Liver (tissue), 9 donors: ENCODE data around the gene TTYH3. TPM values are rescaled to one million over a fixed set of nuclear protein-coding genes. Genes with fewer than 3 reads are reported as not detected.

ENCODE experiments used
- DNase-seq: peaks from one replicate; pipeline ENCODE4 v3.0.0-alpha.2; 2017; ENCODE audit warnings: low spot score
- H3K27ac ChIP-seq, 2 donors: one replicate each; pipeline ENCODE4 v1.7.0; 2013; ENCODE audit warnings: inconsistent platforms in 2 of 2, low read length in 2 of 2, control low read depth in 1 of 2, low read depth in 1 of 2, mild to moderate bottlenecking in 1 of 2
- H3K27me3 ChIP-seq, 4 donors: one replicate each; pipeline versions ENCODE4 v1.6.1 to v1.7.0; 2013; ENCODE audit warnings: low read length in 3 of 4, inconsistent platforms in 1 of 4, mild to moderate bottlenecking in 1 of 4, moderate library complexity in 1 of 4; ENCODE audit not compliant: control insufficient read depth in 4 of 4, insufficient read depth in 4 of 4
- H3K36me3 ChIP-seq, 4 donors: one replicate each; pipeline versions ENCODE4 v1.6.1 to v1.7.0; 2013; ENCODE audit warnings: low read length in 3 of 4, mild to moderate bottlenecking in 3 of 4, low read depth in 1 of 4, moderate library complexity in 1 of 4; ENCODE audit not compliant: control insufficient read depth in 4 of 4, insufficient read depth in 3 of 4
- H3K4me1 ChIP-seq, 4 donors: one replicate each; pipeline versions ENCODE4 v1.6.1 to v1.7.0; 2013; ENCODE audit warnings: low read length in 3 of 4, mild to moderate bottlenecking in 3 of 4, moderate library complexity in 1 of 4; ENCODE audit not compliant: control insufficient read depth in 4 of 4, insufficient read depth in 4 of 4
- H3K4me3 ChIP-seq, 3 donors: one replicate each; pipeline versions ENCODE4 v1.6.1 to v1.7.0; 2013; ENCODE audit warnings: low read length in 3 of 3, control low read depth in 1 of 3, low read depth in 1 of 3, mild to moderate bottlenecking in 1 of 3
- H3K9ac ChIP-seq, 2 donors: one replicate each; pipeline ENCODE4 v1.7.0; 2013; ENCODE audit warnings: low read length in 2 of 2, mild to moderate bottlenecking in 2 of 2, moderate library complexity in 2 of 2, control low read depth in 1 of 2, low read depth in 1 of 2
- H3K9me3 ChIP-seq, 4 donors: one replicate each; pipeline versions ENCODE4 v1.6.1 to v1.7.0; 2013; ENCODE audit warnings: low read length in 3 of 4; ENCODE audit not compliant: control insufficient read depth in 4 of 4
- ATF3 ChIP-seq: IDR thresholded peaks from 2 replicates; pipeline ENCODE4 v1.6.1; 2016; ENCODE audit warnings: antibody characterized with exemption
- EGR1 ChIP-seq, 2 donors: IDR thresholded peaks; 2 replicates each; pipeline ENCODE4 v1.6.1; 2016 to 2018; ENCODE audit warnings: antibody characterized with exemption in 2 of 2, low read depth in 2 of 2
- FOXA1 ChIP-seq: IDR thresholded peaks from 2 replicates; pipeline ENCODE4 v1.6.1; 2016; ENCODE audit warnings: antibody characterized with exemption
- FOXA2 ChIP-seq: IDR thresholded peaks from 2 replicates; pipeline ENCODE4 v1.6.1; 2016; ENCODE audit warnings: antibody characterized with exemption
- GABPA ChIP-seq, 2 donors: IDR thresholded peaks in 1 of 2; conservative IDR thresholded peaks in 1 of 2; 2 replicates each; pipeline ENCODE4 v1.6.1; 2016; ENCODE audit warnings: antibody characterized with exemption in 2 of 2, mild to moderate bottlenecking in 1 of 2, moderate library complexity in 1 of 2
- HNF4A ChIP-seq, 2 donors: conservative IDR thresholded peaks; 2 replicates each; pipeline ENCODE4 v1.6.1; 2016; ENCODE audit warnings: antibody characterized with exemption in 2 of 2, mild to moderate bottlenecking in 2 of 2
- HNF4G ChIP-seq: IDR thresholded peaks from 2 replicates; pipeline ENCODE4 v1.6.1; 2016; ENCODE audit warnings: antibody characterized with exemption
- JUND ChIP-seq, 2 donors: IDR thresholded peaks; 2 replicates each; pipeline ENCODE4 v1.6.1; 2016; ENCODE audit warnings: antibody characterized with exemption in 2 of 2
- MAX ChIP-seq: IDR thresholded peaks from 2 replicates; pipeline ENCODE4 v1.6.1; 2016; ENCODE audit warnings: antibody characterized with exemption
- NR2F2 ChIP-seq: IDR thresholded peaks from 2 replicates; pipeline ENCODE4 v1.6.1; 2016; ENCODE audit warnings: antibody characterized with exemption
- RAD21 ChIP-seq, 2 donors: IDR thresholded peaks; 2 replicates each; pipeline ENCODE4 v1.6.1; 2016; ENCODE audit warnings: antibody characterized with exemption in 2 of 2, mild to moderate bottlenecking in 2 of 2
- RXRA ChIP-seq, 2 donors: IDR thresholded peaks; 2 replicates each; pipeline ENCODE4 v1.6.1; 2017 to 2018; ENCODE audit warnings: antibody characterized with exemption in 2 of 2, mild to moderate bottlenecking in 1 of 2
- SP1 ChIP-seq: IDR thresholded peaks from 2 replicates; pipeline ENCODE4 v1.6.1; 2018; ENCODE audit warnings: antibody characterized with exemption, mild to moderate bottlenecking
- TAF1 ChIP-seq: conservative IDR thresholded peaks from 2 replicates; pipeline ENCODE4 v1.6.1; 2016; ENCODE audit warnings: antibody characterized with exemption, mild to moderate bottlenecking
- YY1 ChIP-seq: IDR thresholded peaks from 2 replicates; pipeline ENCODE4 v1.6.1; 2016; ENCODE audit warnings: antibody characterized with exemption, mild to moderate bottlenecking
- ZBTB33 ChIP-seq: IDR thresholded peaks from 2 replicates; pipeline ENCODE4 v1.6.1; 2016; ENCODE audit warnings: antibody characterized with exemption
- WGBS: extraction: QIAGEN DNeasy Blood & Tissue Kit; methylation state at CpG from one replicate; pipeline ENCODE4 v1.1.7; 2013; 5-methylcytosine and 5-hydroxymethylcytosine counted together
- polyA plus RNA-seq, 2 donors: library from polyadenylated mRNA; stranded (reverse) in 1 of 2; unstranded in 1 of 2; fragments of 200-250 nt in 1 of 2; fragments of >200 nt in 1 of 2; fragmentation: Nextera tagmentation in 1 of 2; extraction: Ambion mirVana in 1 of 2; gene quantifications; one replicate each; pipeline versions ENCODE4 v1.2.1 to v1.2.3, GENCODE V29; 2013 to 2015
- total RNA-seq, 2 donors: library from RNA; depleted of rRNA; stranded (reverse); fragments of >200 nt; gene quantifications; one replicate each; pipeline ENCODE4 v1.2.3, GENCODE V29; 2014
- TF ChIP-seq, protein P1 (sequence below): fragments of 150-350 bp; IDR thresholded peaks from 2 replicates; pipeline ENCODE4 v1.5.1; 2017; ENCODE audit warnings: improper control_type of control experiment, low read depth, low read length; ENCODE audit not compliant: missing input control
- TF ChIP-seq, protein P2 (sequence below): IDR thresholded peaks from 2 replicates; pipeline ENCODE4 v1.6.1; 2016; ENCODE audit warnings: antibody characterized with exemption, mild to moderate bottlenecking
- donor health status: healthy.
- donor health status: healthy.
- donor health status: healthy.
- donor health status: healthy.
- donor health status: healthy.

TTYH3 gene
- total and polyA plus RNA-seq, 4 donors = 8.2 to 19.6 (median 17.4) TPM

GRCh38 chr7:2647594-2648172 is 15.9 kb downstream of the TTYH3 start:
- TF ChIP-seq RAD21 (IDR thresholded peaks at IDR 0.05) = no peak
- TF ChIP-seq SP1 = no peak
- no peak for TF ChIP-seq EGR1 (IDR thresholded peaks at IDR 0.05; ENCODE audit: low read depth in 2 of 2)
- no peak for TF ChIP-seq FOXA2
- no peak for TF ChIP-seq YY1
- TF ChIP-seq, protein P1, sequence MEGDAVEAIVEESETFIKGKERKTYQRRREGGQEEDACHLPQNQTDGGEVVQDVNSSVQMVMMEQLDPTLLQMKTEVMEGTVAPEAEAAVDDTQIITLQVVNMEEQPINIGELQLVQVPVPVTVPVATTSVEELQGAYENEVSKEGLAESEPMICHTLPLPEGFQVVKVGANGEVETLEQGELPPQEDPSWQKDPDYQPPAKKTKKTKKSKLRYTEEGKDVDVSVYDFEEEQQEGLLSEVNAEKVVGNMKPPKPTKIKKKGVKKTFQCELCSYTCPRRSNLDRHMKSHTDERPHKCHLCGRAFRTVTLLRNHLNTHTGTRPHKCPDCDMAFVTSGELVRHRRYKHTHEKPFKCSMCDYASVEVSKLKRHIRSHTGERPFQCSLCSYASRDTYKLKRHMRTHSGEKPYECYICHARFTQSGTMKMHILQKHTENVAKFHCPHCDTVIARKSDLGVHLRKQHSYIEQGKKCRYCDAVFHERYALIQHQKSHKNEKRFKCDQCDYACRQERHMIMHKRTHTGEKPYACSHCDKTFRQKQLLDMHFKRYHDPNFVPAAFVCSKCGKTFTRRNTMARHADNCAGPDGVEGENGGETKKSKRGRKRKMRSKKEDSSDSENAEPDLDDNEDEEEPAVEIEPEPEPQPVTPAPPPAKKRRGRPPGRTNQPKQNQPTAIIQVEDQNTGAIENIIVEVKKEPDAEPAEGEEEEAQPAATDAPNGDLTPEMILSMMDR = no peak
- no peak for TF ChIP-seq GABPA (IDR thresholded peaks at IDR 0.05 in 1 of 2, conservative IDR thresholded peaks at IDR 0.05 in 1 of 2)
- no peak for TF ChIP-seq RXRA (IDR thresholded peaks at IDR 0.05)
- no peak for TF ChIP-seq NR2F2
- no peak for TF ChIP-seq HNF4A (conservative IDR thresholded peaks at IDR 0.05)
- no peak for TF ChIP-seq MAX
- TF ChIP-seq, protein P2, sequence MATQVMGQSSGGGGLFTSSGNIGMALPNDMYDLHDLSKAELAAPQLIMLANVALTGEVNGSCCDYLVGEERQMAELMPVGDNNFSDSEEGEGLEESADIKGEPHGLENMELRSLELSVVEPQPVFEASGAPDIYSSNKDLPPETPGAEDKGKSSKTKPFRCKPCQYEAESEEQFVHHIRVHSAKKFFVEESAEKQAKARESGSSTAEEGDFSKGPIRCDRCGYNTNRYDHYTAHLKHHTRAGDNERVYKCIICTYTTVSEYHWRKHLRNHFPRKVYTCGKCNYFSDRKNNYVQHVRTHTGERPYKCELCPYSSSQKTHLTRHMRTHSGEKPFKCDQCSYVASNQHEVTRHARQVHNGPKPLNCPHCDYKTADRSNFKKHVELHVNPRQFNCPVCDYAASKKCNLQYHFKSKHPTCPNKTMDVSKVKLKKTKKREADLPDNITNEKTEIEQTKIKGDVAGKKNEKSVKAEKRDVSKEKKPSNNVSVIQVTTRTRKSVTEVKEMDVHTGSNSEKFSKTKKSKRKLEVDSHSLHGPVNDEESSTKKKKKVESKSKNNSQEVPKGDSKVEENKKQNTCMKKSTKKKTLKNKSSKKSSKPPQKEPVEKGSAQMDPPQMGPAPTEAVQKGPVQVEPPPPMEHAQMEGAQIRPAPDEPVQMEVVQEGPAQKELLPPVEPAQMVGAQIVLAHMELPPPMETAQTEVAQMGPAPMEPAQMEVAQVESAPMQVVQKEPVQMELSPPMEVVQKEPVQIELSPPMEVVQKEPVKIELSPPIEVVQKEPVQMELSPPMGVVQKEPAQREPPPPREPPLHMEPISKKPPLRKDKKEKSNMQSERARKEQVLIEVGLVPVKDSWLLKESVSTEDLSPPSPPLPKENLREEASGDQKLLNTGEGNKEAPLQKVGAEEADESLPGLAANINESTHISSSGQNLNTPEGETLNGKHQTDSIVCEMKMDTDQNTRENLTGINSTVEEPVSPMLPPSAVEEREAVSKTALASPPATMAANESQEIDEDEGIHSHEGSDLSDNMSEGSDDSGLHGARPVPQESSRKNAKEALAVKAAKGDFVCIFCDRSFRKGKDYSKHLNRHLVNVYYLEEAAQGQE = no peak
- no peak for TF ChIP-seq HNF4G
- no peak for TF ChIP-seq FOXA1
- no peak for TF ChIP-seq ATF3
- TF ChIP-seq ZBTB33 = no peak
- no peak for TF ChIP-seq JUND (IDR thresholded peaks at IDR 0.05)
- no peak for TF ChIP-seq TAF1
- no peak overlapping the region for H3K9ac ChIP-seq
- peaks cover 0 to 16% (median 8%) of the 10 kb centered on the region in 4 donors for H3K36me3 ChIP-seq
- H3K4me1 ChIP-seq = peaks cover 0 to 12% (median 4%) of the 10 kb centered on the region in 4 donors
- 93% methylated on average over 15 of the region's 15 CpGs for WGBS
- no peak overlapping the region for H3K4me3 ChIP-seq
- H3K27ac ChIP-seq = no peak overlapping the region
- no peak for DNase-seq
- no peaks in the 10 kb centered on the region for H3K27me3 ChIP-seq
- no peaks in the 10 kb centered on the region for H3K9me3 ChIP-seq
